Stomach (tissue), 4 donors: ENCODE data around the gene NELL1.

ENCODE experiments used
- CTCF ChIP-seq, 7 experiments: fragments of 450-650 bp in 4 of 7; fragments of 200-600 bp in 3 of 7; sonication (generic) in 3 of 7; IDR thresholded peaks; one replicate each; pipeline ENCODE4 v1.5.1; 2016 to 2019; ENCODE audit warnings: antibody characterized with exemption in 7 of 7, control low read depth in 2 of 7, mild to moderate bottlenecking in 1 of 7
- EP300 ChIP-seq: sonication (generic); formaldehyde crosslinking; IDR thresholded peaks from one replicate; pipeline ENCODE4 v1.6.1; 2017; ENCODE audit warnings: antibody characterized with exemption
- POLR2A ChIP-seq, 4 donors: fragments of 450-650 bp; IDR thresholded peaks; one replicate each; pipeline ENCODE4 v1.6.1; 2016; ENCODE audit warnings: antibody characterized with exemption in 4 of 4, control low read depth in 2 of 4, mild to moderate bottlenecking in 1 of 4, moderate library complexity in 1 of 4
- POLR2AphosphoS5 ChIP-seq, 3 donors: sonication (generic); formaldehyde crosslinking; IDR thresholded peaks; one replicate each; pipeline ENCODE4 v1.6.1; 2016; ENCODE audit warnings: antibody characterized with exemption in 3 of 3

DNA sequence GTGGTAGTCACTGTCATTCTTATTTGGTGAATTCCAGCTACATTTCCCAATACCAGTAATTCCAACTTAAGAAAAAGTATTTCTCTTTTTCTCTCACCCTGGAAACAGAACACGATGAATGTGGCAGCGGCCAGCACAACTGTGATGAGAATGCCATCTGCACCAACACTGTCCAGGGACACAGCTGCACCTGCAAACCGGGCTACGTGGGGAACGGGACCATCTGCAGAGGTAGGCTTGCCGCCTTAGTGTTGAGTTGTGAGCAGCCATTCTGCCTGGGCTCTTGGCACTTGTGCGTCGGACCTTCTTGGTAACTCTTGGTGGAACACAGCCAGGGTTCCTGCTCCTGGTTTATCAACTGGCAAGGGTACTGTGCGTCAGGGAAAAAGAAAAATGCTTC lies 559.8 kb downstream of the NELL1 start:
- TF ChIP-seq EP300 (no peak), CTCF (IDR thresholded peaks at IDR 0.05) (no peak), POLR2A (IDR thresholded peaks at IDR 0.05) (no peak), POLR2AphosphoS5 (IDR thresholded peaks at IDR 0.05) (no peak)
